Measurements from ENCODE around the gene CAMTA1. TPM values are rescaled to one million over a fixed set of nuclear protein-coding genes. Genes with fewer than 3 reads are reported as not detected.

CAMTA1 gene
- total and polyA plus RNA-seq, 4 donors: 78.7 to 438 (median 173) TPM

DNA sequence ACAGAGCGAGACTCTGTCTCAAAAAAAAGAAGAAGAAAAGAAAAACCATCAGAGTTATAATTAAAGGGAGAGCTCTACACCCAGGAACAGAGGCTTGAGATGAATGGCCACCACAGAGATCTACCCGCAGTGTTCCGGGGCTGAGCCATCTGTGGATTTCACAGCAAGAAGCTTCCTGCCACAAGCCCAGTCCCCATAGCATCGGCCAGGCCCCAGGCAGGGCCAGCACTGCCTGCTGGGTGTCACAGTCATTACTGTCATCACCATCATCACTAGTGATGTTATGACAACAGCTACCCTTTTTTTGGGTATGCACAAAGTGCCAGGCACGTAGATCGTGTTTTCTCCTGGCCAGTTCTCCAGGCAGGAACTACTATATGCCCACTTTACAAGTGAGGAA lies 874.3 kb downstream of the CAMTA1 start:
- Histone ChIP-seq H3K4me1 (ENCODE audit: control insufficient read depth in 1 of 2, insufficient read depth in 2 of 2, low read length in 2 of 2) (no peaks in the 10 kb centered on the region), H3K27ac (ENCODE audit: low read depth in 1 of 2, low read length in 2 of 2) (no peak overlapping the region), H3K4me3 (ENCODE audit: low read length in 2 of 2) (no peak overlapping the region), H3K27me3 (ENCODE audit: control insufficient read depth in 1 of 2, insufficient read depth in 2 of 2, low read length in 1 of 2) (no peaks in the 10 kb centered on the region), H3K9me3 (ENCODE audit: control insufficient read depth, low read length) (no peaks in the 10 kb centered on the region), H3K36me3 (ENCODE audit: control insufficient read depth in 1 of 2, insufficient read depth in 2 of 2, low read length in 1 of 2) (no peaks in the 10 kb centered on the region)
- ATAC-seq (ENCODE audit: low FRiP score) (no peak), DNase-seq (no peak)
- 80% methylated on average over 6 of the region's 6 CpGs for WGBS, 2 donors
- intact Hi-C loops (cut with DNase I): no loop called here

DNA sequence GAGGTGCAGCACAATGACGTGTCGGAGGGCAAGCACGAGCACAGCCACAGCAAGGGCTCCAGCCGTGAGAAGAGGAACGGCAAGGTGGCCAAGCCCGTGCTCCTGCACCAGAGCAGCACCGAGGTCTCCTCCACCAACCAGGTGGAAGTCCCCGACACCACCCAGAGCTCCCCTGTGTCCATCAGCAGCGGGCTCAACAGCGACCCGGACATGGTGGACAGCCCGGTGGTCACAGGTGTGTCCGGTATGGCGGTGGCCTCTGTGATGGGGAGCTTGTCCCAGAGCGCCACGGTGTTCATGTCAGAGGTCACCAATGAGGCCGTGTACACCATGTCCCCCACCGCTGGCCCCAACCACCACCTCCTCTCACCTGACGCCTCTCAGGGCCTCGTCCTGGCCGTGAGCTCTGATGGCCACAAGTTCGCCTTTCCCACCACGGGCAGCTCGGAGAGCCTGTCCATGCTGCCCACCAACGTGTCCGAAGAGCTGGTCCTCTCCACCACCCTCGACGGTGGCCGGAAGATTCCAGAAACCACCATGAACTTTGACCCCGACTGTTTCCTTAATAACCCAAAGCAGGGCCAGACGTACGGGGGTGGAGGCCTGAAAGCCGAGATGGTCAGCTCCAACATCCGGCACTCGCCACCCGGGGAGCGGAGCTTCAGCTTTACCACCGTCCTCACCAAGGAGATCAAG lies 878.3 kb downstream of the CAMTA1 start:
- H3K36me3 ChIP-seq (ENCODE audit: control insufficient read depth in 1 of 2, insufficient read depth in 2 of 2, low read length in 1 of 2): no peaks in the 10 kb centered on the region
- H3K4me1 ChIP-seq (ENCODE audit: control insufficient read depth in 1 of 2, insufficient read depth in 2 of 2, low read length in 2 of 2): no peaks in the 10 kb centered on the region
- H3K27ac ChIP-seq (ENCODE audit: low read depth in 1 of 2, low read length in 2 of 2): no peak overlapping the region
- ATAC-seq (ENCODE audit: low FRiP score) (no peak), DNase-seq (no peak)
- H3K27me3 ChIP-seq (ENCODE audit: control insufficient read depth in 1 of 2, insufficient read depth in 2 of 2, low read length in 1 of 2): no peaks in the 10 kb centered on the region
- WGBS, 2 donors: 93 to 94% methylated on average over 38 of the region's 38 CpGs
- no peaks in the 10 kb centered on the region for H3K9me3 ChIP-seq (ENCODE audit: control insufficient read depth, low read length)
- H3K4me3 ChIP-seq (ENCODE audit: low read length in 2 of 2): no peak overlapping the region
- intact Hi-C loops (cut with DNase I): no loop called here

DNA sequence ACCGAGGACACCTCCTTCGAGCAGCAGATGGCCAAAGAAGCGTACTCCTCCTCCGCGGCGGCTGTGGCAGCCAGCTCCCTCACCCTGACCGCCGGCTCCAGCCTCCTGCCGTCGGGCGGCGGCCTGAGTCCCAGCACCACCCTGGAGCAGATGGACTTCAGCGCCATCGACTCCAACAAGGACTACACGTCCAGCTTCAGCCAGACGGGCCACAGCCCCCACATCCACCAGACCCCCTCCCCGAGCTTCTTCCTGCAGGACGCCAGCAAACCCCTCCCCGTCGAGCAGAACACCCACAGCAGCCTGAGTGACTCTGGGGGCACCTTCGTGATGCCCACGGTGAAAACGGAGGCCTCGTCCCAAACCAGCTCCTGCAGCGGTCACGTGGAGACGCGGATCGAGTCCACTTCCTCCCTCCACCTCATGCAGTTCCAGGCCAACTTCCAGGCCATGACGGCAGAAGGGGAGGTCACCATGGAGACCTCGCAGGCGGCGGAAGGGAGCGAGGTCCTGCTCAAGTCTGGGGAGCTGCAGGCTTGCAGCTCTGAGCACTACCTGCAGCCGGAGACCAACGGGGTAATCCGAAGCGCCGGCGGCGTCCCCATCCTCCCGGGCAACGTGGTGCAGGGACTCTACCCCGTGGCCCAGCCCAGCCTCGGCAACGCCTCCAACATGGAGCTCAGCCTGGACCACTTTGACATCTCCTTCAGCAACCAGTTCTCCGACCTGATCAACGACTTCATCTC lies 879.1 kb downstream of the CAMTA1 start:
- Histone ChIP-seq H3K4me3 (ENCODE audit: low read length in 2 of 2) (no peak overlapping the region), H3K27ac (ENCODE audit: low read depth in 1 of 2, low read length in 2 of 2) (no peak overlapping the region), H3K36me3 (ENCODE audit: control insufficient read depth in 1 of 2, insufficient read depth in 2 of 2, low read length in 1 of 2) (no peaks in the 10 kb centered on the region), H3K4me1 (ENCODE audit: control insufficient read depth in 1 of 2, insufficient read depth in 2 of 2, low read length in 2 of 2) (no peaks in the 10 kb centered on the region), H3K9me3 (ENCODE audit: control insufficient read depth, low read length) (no peaks in the 10 kb centered on the region), H3K27me3 (ENCODE audit: control insufficient read depth in 1 of 2, insufficient read depth in 2 of 2, low read length in 1 of 2) (no peaks in the 10 kb centered on the region)
- ATAC-seq (ENCODE audit: low FRiP score) (no peak), DNase-seq (no peak)
- WGBS, 2 donors: 91 to 92% methylated on average over 48 of the region's 48 CpGs
- intact Hi-C loops (cut with DNase I): no loop called here

DNA sequence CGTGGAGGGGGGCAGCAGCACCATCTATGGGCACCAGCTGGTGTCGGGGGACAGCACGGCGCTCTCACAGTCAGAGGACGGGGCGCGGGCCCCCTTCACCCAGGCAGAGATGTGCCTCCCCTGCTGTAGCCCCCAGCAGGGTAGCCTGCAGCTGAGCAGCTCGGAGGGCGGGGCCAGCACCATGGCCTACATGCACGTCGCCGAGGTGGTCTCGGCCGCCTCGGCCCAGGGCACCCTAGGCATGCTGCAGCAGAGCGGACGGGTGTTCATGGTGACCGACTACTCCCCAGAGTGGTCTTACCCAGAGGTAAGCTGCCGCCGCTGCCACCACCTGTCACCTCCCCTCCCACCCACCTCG lies 879.6 kb downstream of the CAMTA1 start:
- 91 to 93% methylated on average over 21 of the region's 21 CpGs for WGBS, 2 donors
- Histone ChIP-seq H3K27me3 (ENCODE audit: control insufficient read depth in 1 of 2, insufficient read depth in 2 of 2, low read length in 1 of 2) (no peaks in the 10 kb centered on the region), H3K4me3 (ENCODE audit: low read length in 2 of 2) (no peak overlapping the region), H3K36me3 (ENCODE audit: control insufficient read depth in 1 of 2, insufficient read depth in 2 of 2, low read length in 1 of 2) (no peaks in the 10 kb centered on the region), H3K4me1 (ENCODE audit: control insufficient read depth in 1 of 2, insufficient read depth in 2 of 2, low read length in 2 of 2) (no peaks in the 10 kb centered on the region), H3K27ac (ENCODE audit: low read depth in 1 of 2, low read length in 2 of 2) (no peak overlapping the region), H3K9me3 (ENCODE audit: control insufficient read depth, low read length) (no peaks in the 10 kb centered on the region)
- ATAC-seq (ENCODE audit: low FRiP score) (no peak), DNase-seq (no peak)
- intact Hi-C loops (cut with DNase I): loop anchor here (5.0 kb wide), 1 partner anchor 237 kb away; no protein-coding TSS in a partner anchor

DNA sequence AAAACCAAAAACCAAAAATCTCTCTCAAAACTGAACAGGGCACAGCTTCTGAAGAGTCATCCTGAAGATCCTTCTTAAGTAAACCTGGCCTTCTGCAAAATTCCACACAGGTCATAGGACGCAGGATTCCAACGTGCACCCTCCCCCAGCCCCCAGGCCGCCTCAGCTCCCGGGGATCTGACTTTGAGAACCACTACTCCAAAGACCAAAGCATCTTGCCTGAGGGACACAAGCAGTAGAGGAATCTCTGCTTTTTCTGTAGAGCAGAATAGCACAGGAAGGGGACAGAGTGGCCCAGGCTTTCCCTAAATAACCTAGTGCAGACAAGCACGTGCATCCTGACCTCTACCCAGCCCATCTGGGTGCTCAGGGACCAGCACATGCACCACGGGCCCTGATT lies 881.0 kb downstream of the CAMTA1 start:
- no peak for ATAC-seq (ENCODE audit: low FRiP score)
- no peak overlapping the region for H3K27ac ChIP-seq (ENCODE audit: low read depth in 1 of 2, low read length in 2 of 2)

DNA sequence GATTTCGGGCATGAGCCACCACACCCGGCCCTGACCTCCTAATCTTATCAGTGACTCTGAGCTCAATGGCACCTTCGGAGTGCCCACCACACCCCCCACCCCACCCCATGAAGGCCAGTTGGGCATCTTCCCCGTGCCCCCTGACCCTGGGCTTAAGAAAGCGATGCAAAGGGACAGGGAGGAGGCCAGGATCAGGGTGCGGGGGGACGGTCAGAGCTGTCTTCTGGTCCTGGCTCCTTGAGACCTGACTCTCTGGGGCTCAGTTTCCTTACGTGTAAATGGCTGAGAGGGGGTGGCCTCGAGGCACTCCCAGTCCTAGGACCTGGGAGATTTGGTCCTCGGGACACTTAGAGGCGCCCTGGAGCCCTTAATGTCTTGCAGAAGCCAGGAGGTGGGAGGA lies 881.9 kb downstream of the CAMTA1 start:
- Histone ChIP-seq H3K4me3 (ENCODE audit: low read length in 2 of 2) (no peak overlapping the region), H3K9me3 (ENCODE audit: control insufficient read depth, low read length) (no peaks in the 10 kb centered on the region), H3K27me3 (ENCODE audit: control insufficient read depth in 1 of 2, insufficient read depth in 2 of 2, low read length in 1 of 2) (no peaks in the 10 kb centered on the region), H3K27ac (ENCODE audit: low read depth in 1 of 2, low read length in 2 of 2) (no peak overlapping the region), H3K36me3 (ENCODE audit: control insufficient read depth in 1 of 2, insufficient read depth in 2 of 2, low read length in 1 of 2) (no peaks in the 10 kb centered on the region), H3K4me1 (ENCODE audit: control insufficient read depth in 1 of 2, insufficient read depth in 2 of 2, low read length in 2 of 2) (no peaks in the 10 kb centered on the region)
- no peak for DNase-seq
- intact Hi-C loops (cut with DNase I): loop anchor here (5.0 kb wide), 1 partner anchor 235 kb away; no protein-coding TSS in a partner anchor
- WGBS, 2 donors: 79 to 81% methylated on average over 11 of the region's 11 CpGs
- no peak for ATAC-seq (ENCODE audit: low FRiP score)

More for the DNA sequence above, 881.0 kb downstream of the CAMTA1 start:
- intact Hi-C loops (cut with DNase I): loop anchor here (5.0 kb wide), 1 partner anchor 236 kb away; no protein-coding TSS in a partner anchor
- no peaks in the 10 kb centered on the region for H3K27me3 ChIP-seq (ENCODE audit: control insufficient read depth in 1 of 2, insufficient read depth in 2 of 2, low read length in 1 of 2)
- H3K36me3 ChIP-seq (ENCODE audit: control insufficient read depth in 1 of 2, insufficient read depth in 2 of 2, low read length in 1 of 2): no peaks in the 10 kb centered on the region
- no peak for DNase-seq
- H3K9me3 ChIP-seq (ENCODE audit: control insufficient read depth, low read length): no peaks in the 10 kb centered on the region
- no peaks in the 10 kb centered on the region for H3K4me1 ChIP-seq (ENCODE audit: control insufficient read depth in 1 of 2, insufficient read depth in 2 of 2, low read length in 2 of 2)
- WGBS, 2 donors: 73 to 76% methylated on average over 6 of the region's 6 CpGs
- H3K4me3 ChIP-seq (ENCODE audit: low read length in 2 of 2): no peak overlapping the region

DNA sequence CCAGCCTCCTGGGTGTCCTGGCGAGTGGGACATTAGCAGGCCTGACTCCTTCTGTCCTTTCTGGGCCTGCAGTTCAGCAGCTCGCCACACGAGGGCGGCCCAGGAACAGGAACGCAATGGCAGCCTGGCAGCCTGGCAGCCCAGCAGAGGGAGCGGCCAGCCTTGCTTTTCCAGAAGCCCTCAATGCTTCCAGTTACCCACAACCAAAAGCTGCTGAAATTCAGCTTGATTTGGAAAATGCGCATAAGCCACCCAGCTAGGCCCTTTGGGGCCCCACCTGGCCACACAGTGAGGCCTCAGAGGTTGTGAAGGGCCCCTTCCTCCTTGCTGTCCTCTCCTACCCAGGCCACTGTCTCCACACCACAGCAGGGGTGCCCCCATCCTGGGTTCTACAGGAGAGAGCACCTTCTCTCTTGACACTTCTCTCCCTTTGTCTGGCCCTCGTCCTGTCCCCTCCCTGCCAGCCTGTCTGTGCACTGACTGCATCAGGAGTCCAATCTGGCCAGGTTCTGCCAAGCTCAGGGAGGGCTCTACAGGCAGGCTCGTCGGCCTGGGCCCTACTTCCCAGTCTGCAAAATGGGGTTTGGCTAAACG lies 882.5 kb downstream of the CAMTA1 start:
- Histone ChIP-seq H3K9me3 (ENCODE audit: control insufficient read depth, low read length) (no peaks in the 10 kb centered on the region), H3K27me3 (ENCODE audit: control insufficient read depth in 1 of 2, insufficient read depth in 2 of 2, low read length in 1 of 2) (no peaks in the 10 kb centered on the region), H3K4me3 (ENCODE audit: low read length in 2 of 2) (no peak overlapping the region), H3K27ac (ENCODE audit: low read depth in 1 of 2, low read length in 2 of 2) (no peak overlapping the region), H3K4me1 (ENCODE audit: control insufficient read depth in 1 of 2, insufficient read depth in 2 of 2, low read length in 2 of 2) (no peaks in the 10 kb centered on the region), H3K36me3 (ENCODE audit: control insufficient read depth in 1 of 2, insufficient read depth in 2 of 2, low read length in 1 of 2) (no peaks in the 10 kb centered on the region)
- ATAC-seq (ENCODE audit: low FRiP score) (peak; percentile 90), DNase-seq (peak; percentile 92 to 96)
- WGBS, 2 donors: 24 to 25% methylated on average over 11 of the region's 11 CpGs
- intact Hi-C loops (cut with DNase I): loop anchor here (1.0 to 5.0 kb wide), 2 partner anchors 85 to 235 kb away; no protein-coding TSS in a partner anchor

DNA sequence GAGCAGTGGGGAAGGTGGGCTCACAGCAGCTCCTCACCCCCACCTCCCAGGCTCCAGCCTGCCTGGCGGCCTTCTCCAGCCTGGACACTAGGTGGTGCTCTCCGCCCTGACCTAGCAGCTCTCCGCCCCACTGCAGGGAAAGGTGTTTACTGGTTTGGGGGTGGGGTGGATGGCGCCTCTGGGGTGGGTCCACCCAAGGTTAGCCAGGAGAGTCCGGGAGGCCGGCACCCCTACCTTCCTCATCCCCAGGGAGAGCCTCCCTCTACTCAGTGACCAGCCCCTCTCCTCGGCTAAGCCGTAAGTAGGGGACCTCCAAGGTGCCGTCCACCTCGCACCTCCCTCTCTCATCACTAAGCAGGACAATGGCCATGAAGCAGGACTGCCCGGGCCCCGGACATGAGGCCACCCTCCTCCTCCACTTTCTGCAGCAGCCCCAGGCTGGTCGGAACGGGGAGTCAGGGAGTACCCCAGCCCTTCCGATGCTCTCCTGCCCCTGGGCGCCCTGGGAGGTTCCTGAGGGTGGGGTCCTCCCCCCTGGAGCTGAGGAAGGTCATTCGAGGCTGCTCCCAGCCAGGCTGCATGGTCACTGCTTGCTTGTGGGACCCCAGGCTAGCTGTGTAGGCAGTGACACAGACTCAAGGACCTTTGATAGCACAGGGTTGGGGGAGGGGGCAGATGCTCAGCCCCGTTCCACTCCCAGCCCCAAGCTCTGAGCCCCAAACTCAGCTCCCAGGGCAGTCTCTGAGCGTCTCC lies 884.5 kb downstream of the CAMTA1 start:
- Histone ChIP-seq H3K4me3 (ENCODE audit: low read length in 2 of 2) (no peak overlapping the region), H3K27me3 (ENCODE audit: control insufficient read depth in 1 of 2, insufficient read depth in 2 of 2, low read length in 1 of 2) (no peaks in the 10 kb centered on the region), H3K9me3 (ENCODE audit: control insufficient read depth, low read length) (no peaks in the 10 kb centered on the region), H3K27ac (ENCODE audit: low read depth in 1 of 2, low read length in 2 of 2) (no peak overlapping the region), H3K36me3 (ENCODE audit: control insufficient read depth in 1 of 2, insufficient read depth in 2 of 2, low read length in 1 of 2) (no peaks in the 10 kb centered on the region), H3K4me1 (ENCODE audit: control insufficient read depth in 1 of 2, insufficient read depth in 2 of 2, low read length in 2 of 2) (no peaks in the 10 kb centered on the region)
- ATAC-seq (ENCODE audit: low FRiP score): peak; percentile 61
- intact Hi-C loops (cut with DNase I): loop anchor here (5.0 kb wide), 1 partner anchor 233 kb away; no protein-coding TSS in a partner anchor
- no peak for DNase-seq
- 18 to 22% methylated on average over 17 to 19 of the region's 19 CpGs for WGBS, 2 donors
